Thyroid gland (tissue), 4 donors: Measurements from ENCODE around the gene HCFC1R1.

Experiments
- POLR2A ChIP-seq, 2 donors: fragments of 450-650 bp; IDR thresholded peaks; one replicate each; pipeline ENCODE4 v1.6.1; 2017; ENCODE audit warnings: antibody characterized with exemption in 2 of 2, mild to moderate bottlenecking in 2 of 2, moderate library complexity in 1 of 2
- TF ChIP-seq, protein P1 (sequence below), 6 experiments: fragments of 200-600 bp in 3 of 6; fragments of 450-650 bp in 3 of 6; sonication (generic) in 3 of 6; IDR thresholded peaks; one replicate each; pipeline ENCODE4 v1.5.1; 2016 to 2019; ENCODE audit warnings: antibody characterized with exemption in 6 of 6, mild to moderate bottlenecking in 2 of 6, inconsistent platforms in 1 of 6, moderate library complexity in 1 of 6

- TF ChIP-seq, protein P1, sequence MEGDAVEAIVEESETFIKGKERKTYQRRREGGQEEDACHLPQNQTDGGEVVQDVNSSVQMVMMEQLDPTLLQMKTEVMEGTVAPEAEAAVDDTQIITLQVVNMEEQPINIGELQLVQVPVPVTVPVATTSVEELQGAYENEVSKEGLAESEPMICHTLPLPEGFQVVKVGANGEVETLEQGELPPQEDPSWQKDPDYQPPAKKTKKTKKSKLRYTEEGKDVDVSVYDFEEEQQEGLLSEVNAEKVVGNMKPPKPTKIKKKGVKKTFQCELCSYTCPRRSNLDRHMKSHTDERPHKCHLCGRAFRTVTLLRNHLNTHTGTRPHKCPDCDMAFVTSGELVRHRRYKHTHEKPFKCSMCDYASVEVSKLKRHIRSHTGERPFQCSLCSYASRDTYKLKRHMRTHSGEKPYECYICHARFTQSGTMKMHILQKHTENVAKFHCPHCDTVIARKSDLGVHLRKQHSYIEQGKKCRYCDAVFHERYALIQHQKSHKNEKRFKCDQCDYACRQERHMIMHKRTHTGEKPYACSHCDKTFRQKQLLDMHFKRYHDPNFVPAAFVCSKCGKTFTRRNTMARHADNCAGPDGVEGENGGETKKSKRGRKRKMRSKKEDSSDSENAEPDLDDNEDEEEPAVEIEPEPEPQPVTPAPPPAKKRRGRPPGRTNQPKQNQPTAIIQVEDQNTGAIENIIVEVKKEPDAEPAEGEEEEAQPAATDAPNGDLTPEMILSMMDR (IDR thresholded peaks at IDR 0.05), result no peak
- no peak for TF ChIP-seq POLR2A (IDR thresholded peaks at IDR 0.05)
These were observed 3.7 kb upstream of the HCFC1R1 start for GRCh38 chr16:3027489-3027795.
